Keratinocyte (primary cell): ENCODE measurements around the gene DMD. TPM values are rescaled to one million over a fixed set of nuclear protein-coding genes. Genes with fewer than 3 reads are reported as not detected.

ENCODE experiments used
- DNase-seq: peaks from one replicate; pipeline ENCODE4 v3.0.0-alpha.2; 2011; ENCODE audit warnings: low read depth, missing footprints, low spot score
- FAIRE-seq: peaks from 2 replicates; lab custom pipeline; 2011; peaks lifted over from hg19 to GRCh38; lab: Jason Lieb, UNC
- H2AFZ ChIP-seq: 2 replicates; pipeline ENCODE4 v1.6.0; 2012; ENCODE audit warnings: low read length, control low read depth, inconsistent platforms; ENCODE audit not compliant: control insufficient read depth
- H3K27ac ChIP-seq: 2 replicates; pipeline ENCODE4 v1.5.1; 2011; ENCODE audit warnings: low read length; ENCODE audit not compliant: control insufficient read depth, insufficient read depth
- H3K27me3 ChIP-seq: 3 replicates; pipeline ENCODE4 v1.6.0; 2011; ENCODE audit warnings: low read length; ENCODE audit not compliant: control insufficient read depth, insufficient read depth; ENCODE audit errors: extremely low read depth
- H3K36me3 ChIP-seq, 2 experiments: 2 replicates in 1 of 2; 3 replicates in 1 of 2; pipeline ENCODE4 v1.5.1; 2011; ENCODE audit warnings: low read length in 2 of 2, mild to moderate bottlenecking in 1 of 2; ENCODE audit not compliant: control insufficient read depth in 2 of 2, insufficient read depth in 2 of 2; ENCODE audit errors: extremely low read depth in 1 of 2
- H3K4me1 ChIP-seq: 3 replicates; pipeline ENCODE4 v1.5.1; 2011; ENCODE audit warnings: low read length; ENCODE audit not compliant: control insufficient read depth, insufficient read depth; ENCODE audit errors: extremely low read depth
- H3K4me2 ChIP-seq: 3 replicates; pipeline ENCODE4 v1.6.0; 2011; ENCODE audit warnings: low read depth, low read length; ENCODE audit not compliant: control insufficient read depth, insufficient read depth; ENCODE audit errors: extremely low read depth
- H3K4me3 ChIP-seq, 3 experiments: fragments of 200-600 bp in 1 of 3; sonication (generic) in 1 of 3; 2 replicates in 2 of 3; 3 replicates in 1 of 3; pipeline ENCODE4 v1.5.1; 2011 to 2016; ENCODE audit warnings: low read length in 3 of 3, mild to moderate bottlenecking in 3 of 3, control low read depth in 2 of 3, inconsistent platforms in 1 of 3, low read depth in 1 of 3, mixed read lengths in 1 of 3, mixed run types in 1 of 3, moderate library complexity in 1 of 3; ENCODE audit not compliant: control insufficient read depth in 2 of 3, insufficient read depth in 2 of 3; ENCODE audit errors: extremely low read depth in 1 of 3
- H3K79me2 ChIP-seq: 2 replicates; pipeline ENCODE4 v1.6.0; 2012; ENCODE audit warnings: low read length; ENCODE audit not compliant: control insufficient read depth, insufficient read depth
- H3K9ac ChIP-seq: 3 replicates; pipeline ENCODE4 v1.6.0; 2011; ENCODE audit warnings: low read length; ENCODE audit not compliant: control insufficient read depth, insufficient read depth; ENCODE audit errors: extremely low read depth
- H3K9me1 ChIP-seq: 3 replicates; pipeline ENCODE4 v1.6.0; 2011; ENCODE audit warnings: low read length; ENCODE audit not compliant: control insufficient read depth, insufficient read depth; ENCODE audit errors: extremely low read depth
- H3K9me3 ChIP-seq: 2 replicates; pipeline ENCODE4 v1.5.1; 2012; ENCODE audit warnings: low read depth, low read length; ENCODE audit not compliant: control insufficient read depth
- H4K20me1 ChIP-seq: 3 replicates; pipeline ENCODE4 v1.6.0; 2011; ENCODE audit warnings: low read length; ENCODE audit not compliant: control insufficient read depth, insufficient read depth; ENCODE audit errors: extremely low read depth
- CTCF ChIP-seq, 3 experiments: IDR thresholded peaks in 1 of 3; conservative IDR thresholded peaks in 1 of 3; optimal IDR thresholded peaks in 1 of 3; 2 replicates in 2 of 3; 3 replicates in 1 of 3; pipeline versions ENCODE3 to v1.5.1; 2011; ENCODE audit warnings: low read length in 3 of 3, mild to moderate bottlenecking in 3 of 3, moderate library complexity in 2 of 3, control low read depth in 1 of 3, inconsistent platforms in 1 of 3; ENCODE audit not compliant: insufficient read depth in 2 of 3; ENCODE audit errors: extremely low read depth in 1 of 3
- EZH2 ChIP-seq: IDR thresholded peaks from one replicate; pipeline ENCODE4 v1.6.1; 2012; ENCODE audit warnings: inconsistent platforms, mild to moderate bottlenecking, low read length, moderate library complexity
- dilution Hi-C: fragments of 300-500 bp; cut with MboI; formaldehyde crosslinking; loops from one replicate; pipeline ENCODE4 v1.7.0; 2020; ENCODE audit warnings: low sequenced_read_pairs; ENCODE audit not compliant: extremely low pct_ligation_motif_present
- polyA plus RNA-seq, 5 experiments: library from polyadenylated mRNA; depleted of rRNA in 3 of 5; stranded (reverse) in 3 of 5; stranded (forward) in 1 of 5; unstranded in 1 of 5; fragments of >200 nt; gene quantifications; 1 replicate in 1 of 5; 2 replicates in 3 of 5; 3 replicates in 1 of 5; pipeline versions ENCODE4 v1.2.1 to v1.2.3, GENCODE V29; 2011 to 2012; ENCODE audit warnings: missing spikeins in 2 of 5, low read depth in 1 of 5, low replicate concordance in 1 of 5

The DMD gene
- polyA plus RNA-seq, 1 donor (not counting 4 experiments of a cell fraction or from before 2014, with no cell fraction given): 8.9 TPM

GRCh38 chrX:31334997-31335396 is 1876.4 kb downstream of the DMD start:
- DNase-seq: no peak
- no peak overlapping the region for H3K27ac ChIP-seq
- H2AFZ ChIP-seq: no peak overlapping the region
- peaks cover 3% of the 10 kb centered on the region for H3K4me1 ChIP-seq
- H3K9ac ChIP-seq: no peak overlapping the region
- no peaks in the 10 kb centered on the region for H3K36me3 ChIP-seq
- FAIRE-seq: no peak
- H3K9me3 ChIP-seq: no peaks in the 10 kb centered on the region
- H3K4me2 ChIP-seq: no peak overlapping the region
- TF ChIP-seq EZH2: no peak
- TF ChIP-seq CTCF (optimal IDR thresholded peaks at IDR 0.05 in 1 of 3, IDR thresholded peaks at IDR 0.05 in 1 of 3, conservative IDR thresholded peaks at IDR 0.05 in 1 of 3; ENCODE audit: extremely low read depth in 1 of 3, insufficient read depth in 2 of 3, low read length in 3 of 3): no peak
- H3K27me3 ChIP-seq: no peaks in the 10 kb centered on the region
- no peaks in the 10 kb centered on the region for H3K9me1 ChIP-seq
- no peaks in the 10 kb centered on the region for H4K20me1 ChIP-seq
- no peak overlapping the region for H3K4me3 ChIP-seq
- no peaks in the 10 kb centered on the region for H3K79me2 ChIP-seq
- dilution Hi-C loops: no loop called here

GRCh38 chrX:31333165-31333831 is 1878.1 kb downstream of the DMD start:
- H3K9me1 ChIP-seq: no peaks in the 10 kb centered on the region
- peaks cover 3% of the 10 kb centered on the region for H3K4me1 ChIP-seq
- TF ChIP-seq EZH2: no peak
- TF ChIP-seq CTCF (optimal IDR thresholded peaks at IDR 0.05 in 1 of 3, IDR thresholded peaks at IDR 0.05 in 1 of 3, conservative IDR thresholded peaks at IDR 0.05 in 1 of 3; ENCODE audit: extremely low read depth in 1 of 3, insufficient read depth in 2 of 3, low read length in 3 of 3): no peak
- H3K9me3 ChIP-seq: no peaks in the 10 kb centered on the region
- no peak overlapping the region for H3K9ac ChIP-seq
- peak overlapping the region; percentile 72 for H2AFZ ChIP-seq
- dilution Hi-C loops: no loop called here
- no peaks in the 10 kb centered on the region for H3K36me3 ChIP-seq
- peak overlapping the region; percentile 35 for H3K4me2 ChIP-seq
- H3K27ac ChIP-seq: peak overlapping the region; percentile 30
- peak; percentile 55 for DNase-seq
- no peak overlapping the region for H3K4me3 ChIP-seq
- FAIRE-seq: no peak
- no peaks in the 10 kb centered on the region for H3K79me2 ChIP-seq
- H4K20me1 ChIP-seq: no peaks in the 10 kb centered on the region
- H3K27me3 ChIP-seq: no peaks in the 10 kb centered on the region
